HepG2 (cell line): ENCODE measurements around the gene RNU7-1. TPM values are rescaled to one million over a fixed set of nuclear protein-coding genes. Genes with fewer than 3 reads are reported as not detected.

Experiments
- AGO2 ChIP-seq: fragments of 200-400 bp; formaldehyde crosslinking; optimal IDR thresholded peaks from 2 replicates; pipeline ENCODE3; 2017; ENCODE audit warnings: mild to moderate bottlenecking, low read depth, low read length, moderate library complexity
- ELF1 ChIP-seq: sonication (generic); formaldehyde crosslinking; IDR thresholded peaks from 2 replicates; pipeline ENCODE4 v1.4.0; 2020; ENCODE audit warnings: missing genetic modification reagents
- ETS1 ChIP-seq: sonication (generic); formaldehyde crosslinking; IDR thresholded peaks from 2 replicates; pipeline ENCODE4 v1.4.0; 2020; ENCODE audit warnings: missing genetic modification reagents
- GLMP ChIP-seq: sonication (generic); formaldehyde crosslinking; IDR thresholded peaks from 2 replicates; pipeline ENCODE4 v1.9.0; 2021; ENCODE audit warnings: missing genetic modification reagents, mild to moderate bottlenecking, borderline replicate concordance
- HINFP ChIP-seq: sonication (generic); formaldehyde crosslinking; IDR thresholded peaks from 2 replicates; pipeline ENCODE4 v1.4.0; 2020; ENCODE audit warnings: low read depth, mild to moderate bottlenecking, missing genetic modification reagents
- MED1 ChIP-seq: sonication (generic); formaldehyde crosslinking; IDR thresholded peaks from 2 replicates; pipeline ENCODE4 v1.4.0; 2020; ENCODE audit warnings: missing genetic modification reagents
- MED13 ChIP-seq: sonication (generic); formaldehyde crosslinking; IDR thresholded peaks from 2 replicates; pipeline ENCODE4 v1.5.0; 2020; ENCODE audit warnings: missing genetic modification reagents
- RNF219 ChIP-seq: sonication (generic); formaldehyde crosslinking; IDR thresholded peaks from 2 replicates; pipeline ENCODE4 v1.5.0; 2020; ENCODE audit warnings: mild to moderate bottlenecking, missing genetic modification reagents
- SNAI1 ChIP-seq: sonication (generic); formaldehyde crosslinking; IDR thresholded peaks from 2 replicates; pipeline ENCODE4 v1.5.0; 2020; ENCODE audit warnings: mild to moderate bottlenecking, missing genetic modification reagents, borderline replicate concordance
- TCF7L2 ChIP-seq: IDR thresholded peaks from 2 replicates; pipeline ENCODE4 v1.6.1; 2011; ENCODE audit warnings: mild to moderate bottlenecking, low read depth, low read length, moderate library complexity
- TRAFD1 ChIP-seq: sonication (generic); formaldehyde crosslinking; IDR thresholded peaks from 2 replicates; pipeline ENCODE4 v1.5.1; 2020; ENCODE audit warnings: missing genetic modification reagents, mild to moderate bottlenecking, borderline replicate concordance
- ZBTB33 ChIP-seq: sonication (generic); formaldehyde crosslinking; IDR thresholded peaks from 2 replicates; pipeline ENCODE4 v1.4.0; 2020; ENCODE audit warnings: missing genetic modification reagents
- ZNF382 ChIP-seq: sonication (generic); formaldehyde crosslinking; IDR thresholded peaks from 2 replicates; pipeline ENCODE4 v1.5.0; 2020; ENCODE audit warnings: missing genetic modification reagents, mild to moderate bottlenecking, borderline replicate concordance
- ZNF510 ChIP-seq: sonication (generic); formaldehyde crosslinking; IDR thresholded peaks from 2 replicates; pipeline ENCODE4 v1.4.0; 2020; ENCODE audit warnings: low read depth, mild to moderate bottlenecking, missing genetic modification reagents
- ZNF800 ChIP-seq: sonication (generic); formaldehyde crosslinking; IDR thresholded peaks from 2 replicates; pipeline ENCODE4 v1.4.0; 2020; ENCODE audit warnings: missing genetic modification reagents
- ZNF878 ChIP-seq: sonication (generic); formaldehyde crosslinking; IDR thresholded peaks from 2 replicates; pipeline ENCODE4 v1.8.1; 2023; ENCODE audit warnings: mild to moderate bottlenecking, missing genetic modification reagents, moderate library complexity
- polyA plus RNA-seq, 8 experiments: library from polyadenylated mRNA; depleted of rRNA in 3 of 8; stranded (reverse) in 7 of 8; unstranded in 1 of 8; fragments of >200 nt; fragmentation: Illumina TruSeq in 4 of 8; extraction: Trizol in 4 of 8; gene quantifications; 2 replicates each; pipeline versions ENCODE4 v1.2.1 to v1.2.3, GENCODE V29; 2011 to 2016; ENCODE audit warnings: low read depth in 4 of 8, missing spikeins in 1 of 8, mixed read lengths in 1 of 8; ENCODE audit not compliant: insufficient read depth in 1 of 8
- total RNA-seq, 5 experiments: library from RNA; depleted of rRNA; stranded (reverse); fragments of >200 nt; fragmentation: Illumina TruSeq; extraction: Trizol; gene quantifications; 2 replicates each; pipeline ENCODE4 v1.2.3, GENCODE V29; 2016; ENCODE audit warnings: low read depth in 1 of 5

RNU7-1 gene
- total and polyA plus RNA-seq, 2 of the 13 experiments (the other 11 are each of a cell fraction or from before 2014, with no cell fraction given), result not detected

- TF ChIP-seq ZNF800 (CRISPR knock-in tag) (0 out of 2 replicates have a peak, but pooled peaks have one; percentile 60), GLMP (no peak), ZNF878 (CRISPR knock-in tag) (no peak), ZNF382 (CRISPR knock-in tag) (no peak), SNAI1 (no peak), ELF1 (CRISPR knock-in tag) (peak; percentile 48; the same call in 1 of the 2 replicates), MED13 (CRISPR knock-in tag) (no peak; the same call in 1 of the 2 replicates), HINFP (CRISPR knock-in tag) (no peak), MED1 (CRISPR knock-in tag) (peak; percentile 48), TCF7L2 (no peak), ZBTB33 (peak; percentile 96), ETS1 (CRISPR knock-in tag) (no peak), AGO2 (peak; percentile 54), ZNF510 (CRISPR knock-in tag) (0 out of 2 replicates have a peak, but pooled peaks have one; percentile 65), RNF219 (no peak), TRAFD1 (no peak)
These were observed 21.5 kb downstream of the RNU7-1 start (continued) for GRCh38 chr12:6965026-6965661.
